HK-2 (cell line): ENCODE data around the gene PDLIM5.
A peak's percentile ranks its signal among the peaks of the same experiment; 100 is the strongest.
"Not testable (repeated sequence)": the region's sequence is repeated elsewhere in the genome, so short reads cannot be mapped to it uniquely, and the experiment has no call there.

Source experiments
- DNase-seq: peaks from one replicate; pipeline ENCODE4 v3.0.0-alpha.2; 2018; ENCODE audit not compliant: unreplicated experiment

The PDLIM5 gene

GRCh38 chr4:94528792-94529451, 77.2 kb downstream of the PDLIM5 start:
- no peak for DNase-seq

- DNase-seq = no peak
These were observed 78.3 kb downstream of the PDLIM5 start for GRCh38 chr4:94530073-94530472.

- DNase-seq = no peak
These were observed 80.4 kb downstream of the PDLIM5 start for GRCh38 chr4:94531991-94532789.

- no peak for DNase-seq
These were observed 81.9 kb downstream of the PDLIM5 start for GRCh38 chr4:94533405-94534223.

- DNase-seq = no peak
These were observed 82.9 kb downstream of the PDLIM5 start for GRCh38 chr4:94534401-94535312.

- no peak for DNase-seq
These were observed 84.3 kb downstream of the PDLIM5 start for GRCh38 chr4:94536049-94536448.

- no peak for DNase-seq
These were observed 85.1 kb downstream of the PDLIM5 start for GRCh38 chr4:94536649-94537469.

- no peak for DNase-seq
These were observed 86.3 kb downstream of the PDLIM5 start for GRCh38 chr4:94537921-94538628.

- no peak for DNase-seq
These were observed 88.7 kb downstream of the PDLIM5 start for GRCh38 chr4:94540476-94540875.

GRCh38 chr4:94544811-94545210, 93.1 kb downstream of the PDLIM5 start:
- no peak for DNase-seq

GRCh38 chr4:94545296-94545695, 93.6 kb downstream of the PDLIM5 start:
- DNase-seq = no peak

GRCh38 chr4:94546949-94547348, 95.2 kb downstream of the PDLIM5 start:
- DNase-seq = no peak

GRCh38 chr4:94548571-94548970, 96.8 kb downstream of the PDLIM5 start:
- DNase-seq = peak; percentile 28

- no peak for DNase-seq
These were observed 98.6 kb downstream of the PDLIM5 start for GRCh38 chr4:94550352-94550751.

- no peak for DNase-seq
These were observed 99.1 kb downstream of the PDLIM5 start for GRCh38 chr4:94550851-94551250.

GRCh38 chr4:94551643-94552564, 100.2 kb downstream of the PDLIM5 start:
- DNase-seq = no peak

GRCh38 chr4:94556047-94556446, 104.3 kb downstream of the PDLIM5 start:
- not testable (repeated sequence) for DNase-seq

GRCh38 chr4:94557632-94558031, 105.9 kb downstream of the PDLIM5 start:
- not testable (repeated sequence) for DNase-seq
